Body of pancreas (tissue), 4 donors: ENCODE results near the gene TBC1D14.

Source experiments
- CTCF ChIP-seq, 7 experiments: fragments of 450-650 bp in 4 of 7; fragments of 200-600 bp in 3 of 7; sonication (generic) in 3 of 7; IDR thresholded peaks; one replicate each; pipeline ENCODE4 v1.5.1; 2016 to 2019; ENCODE audit warnings: antibody characterized with exemption in 7 of 7
- POLR2A ChIP-seq, 3 donors: fragments of 450-650 bp; IDR thresholded peaks; one replicate each; pipeline ENCODE4 v1.6.1; 2016; ENCODE audit warnings: antibody characterized with exemption in 3 of 3, mild to moderate bottlenecking in 2 of 3

GRCh38 chr4:6893449-6894085, 16.1 kb upstream of the TBC1D14 start:
- TF ChIP-seq CTCF (IDR thresholded peaks at IDR 0.05), result peak in 1 of 7 experiments; percentile 11
- no peak for TF ChIP-seq POLR2A (IDR thresholded peaks at IDR 0.05)
